ENCODE results near the gene KRT2.

GRCh38 chr12:52633383-52633782, 18.6 kb downstream of the KRT2 start:
- TF ChIP-seq CTCF (IDR thresholded peaks at IDR 0.05 in 2 of 3, conservative IDR thresholded peaks at IDR 0.05 in 1 of 3; ENCODE audit: control insufficient read depth in 2 of 3, extremely low read depth in 1 of 3, insufficient read depth in 1 of 3, low read depth in 3 of 3, low read length in 3 of 3), result no peak
- no peak for TF ChIP-seq ATF2 (IDR thresholded peaks at IDR 0.05; ENCODE audit: low read length)
- no peak for TF ChIP-seq E4F1 (IDR thresholded peaks at IDR 0.05; ENCODE audit: borderline replicate concordance, partially characterized antibody)
- no peak for TF ChIP-seq MXI1 (IDR thresholded peaks at IDR 0.05; ENCODE audit: low read depth, low read length)
- TF ChIP-seq ZBTB11 (CRISPR knock-in tag; IDR thresholded peaks at IDR 0.05), result no peak
- TF ChIP-seq ZNF274 (IDR thresholded peaks at IDR 0.05; ENCODE audit: insufficient read depth, insufficient read length), result no peak
- no peak for TF ChIP-seq TCF12 (IDR thresholded peaks at IDR 0.05; ENCODE audit: low read depth, low read length)
- no peak for TF ChIP-seq EP300 (IDR thresholded peaks at IDR 0.05; ENCODE audit: borderline replicate concordance in 1 of 2, control insufficient read depth in 1 of 2, low read depth in 2 of 2, low read length in 2 of 2)
- no peak for TF ChIP-seq ETV6 (conservative IDR thresholded peaks at IDR 0.05 in 1 of 2, IDR thresholded peaks at IDR 0.05 in 1 of 2; ENCODE audit: borderline replicate concordance in 1 of 2, low read depth in 1 of 2)
- no peak for TF ChIP-seq SMC3 (IDR thresholded peaks at IDR 0.05; ENCODE audit: borderline replicate concordance, low read length)

Data from GM12878 (cell line).